Stimulated activated CD4-positive, alpha-beta T cell treated with anti-CD3 and anti-CD28 coated beads, Interleukin-1b, Interleukin-23, amount 100 ng/mL, for 4 hours (primary cell): Measurements from ENCODE around the gene MRPS11.
"Not testable (repeated sequence)": the region's sequence is repeated elsewhere in the genome, so short reads cannot be mapped to it uniquely, and the experiment has no call there.

Source experiments
- DNase-seq, 2 donors: peaks; one replicate each; pipeline ENCODE4 v3.0.0-alpha.2; 2020; ENCODE audit warnings: low read depth in 2 of 2

The MRPS11 gene

GRCh38 chr15:88467073-88467934 is at the start of gene MRPS11, which contains the start of gene MRPL46:
Gene MRPS11, plus strand, starts transcription at chr15:88467708. Its CDS starts 10 bp downstream, at chr15:88467718.
Gene MRPL46, minus strand, starts transcription at chr15:88467388. Its CDS starts 11 bp downstream, at chr15:88467377.
- DNase-seq: peak; percentile 86 to 89

GRCh38 chr15:88419830-88420229 is 47.7 kb upstream of the MRPS11 start:
- no peak for DNase-seq

- no peak for DNase-seq
Observed at GRCh38 chr15:88423331-88423730, 44.2 kb upstream of the MRPS11 start.

- DNase-seq: no peak
Observed at GRCh38 chr15:88426304-88426703, 41.2 kb upstream of the MRPS11 start.

DNA sequence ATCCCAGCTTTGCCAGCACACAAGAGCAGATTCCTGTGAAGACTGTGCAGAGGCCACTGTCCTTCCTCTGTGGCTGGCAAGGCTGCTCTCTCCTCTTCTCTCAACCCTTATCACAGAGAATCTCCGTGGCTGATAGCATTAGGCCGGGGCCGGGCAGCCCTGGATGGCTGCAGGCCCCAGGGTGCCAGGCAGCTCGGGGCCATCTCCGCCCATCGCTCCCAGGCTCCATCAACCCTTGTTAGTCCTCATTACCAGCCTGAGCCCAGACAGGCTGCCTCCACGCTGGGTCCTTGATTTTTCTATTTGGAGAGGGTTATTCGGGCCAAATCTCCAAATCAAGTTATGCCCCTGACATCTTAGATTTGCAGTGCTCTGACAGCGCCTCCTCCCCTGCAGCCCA is 39.5 kb upstream of the MRPS11 start:
- DNase-seq: no peak

DNA sequence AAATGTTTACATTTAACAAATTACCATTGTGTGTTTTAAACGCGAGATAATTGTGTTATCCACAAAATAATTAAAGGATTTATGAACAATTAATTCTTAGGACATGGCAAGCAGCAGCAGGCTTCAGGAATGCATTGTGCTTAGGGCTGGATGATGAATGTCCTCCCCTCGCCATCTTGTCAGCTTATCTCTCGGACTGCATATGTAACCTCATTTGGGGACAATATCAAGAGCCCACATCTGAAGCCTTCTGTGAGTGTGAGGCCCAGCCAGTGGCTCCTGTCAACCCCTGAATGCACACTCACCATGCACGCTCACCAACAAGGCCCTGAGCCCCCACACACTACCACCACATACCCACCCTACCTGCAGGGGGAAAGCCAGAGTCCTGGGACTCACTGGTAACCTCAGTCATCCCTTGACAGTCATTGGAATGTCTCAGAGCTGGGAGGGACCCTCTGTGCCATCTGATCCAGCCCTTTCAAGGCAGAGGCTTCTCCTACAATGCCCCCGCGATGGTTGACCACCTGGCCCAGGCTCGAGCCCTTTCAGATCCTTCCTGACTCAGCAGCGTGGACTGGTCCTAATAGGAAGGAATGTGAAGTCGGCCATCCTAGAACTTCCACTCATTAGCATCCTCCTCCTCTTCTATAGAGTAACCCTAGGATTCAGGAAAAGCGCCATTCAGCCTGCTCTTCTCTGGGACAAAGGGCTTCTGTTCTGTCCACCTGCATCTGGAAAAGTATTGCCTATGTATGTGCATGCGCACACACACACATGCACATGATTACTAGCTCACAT is 38.5 kb upstream of the MRPS11 start:
- DNase-seq: no peak

DNA sequence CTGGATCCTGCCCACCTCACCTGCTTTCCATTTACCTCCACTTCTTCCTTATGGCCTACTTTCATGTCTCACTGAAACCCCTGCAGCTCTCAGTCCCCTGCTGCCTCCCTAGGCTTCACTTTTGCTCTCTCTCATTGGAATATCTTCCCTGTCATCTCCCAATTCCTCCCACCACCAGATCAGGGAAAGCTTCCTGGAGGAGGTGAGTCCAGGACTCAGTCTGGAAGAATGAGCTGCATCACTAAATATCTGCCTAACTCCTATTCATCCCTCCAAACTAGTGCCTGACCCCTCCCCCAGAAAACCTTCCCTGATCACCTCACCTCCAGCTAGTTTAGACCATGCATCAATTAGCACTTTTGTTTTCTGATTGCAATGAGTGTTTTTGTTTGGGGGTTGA is 37.5 kb upstream of the MRPS11 start:
- no peak for DNase-seq

DNA sequence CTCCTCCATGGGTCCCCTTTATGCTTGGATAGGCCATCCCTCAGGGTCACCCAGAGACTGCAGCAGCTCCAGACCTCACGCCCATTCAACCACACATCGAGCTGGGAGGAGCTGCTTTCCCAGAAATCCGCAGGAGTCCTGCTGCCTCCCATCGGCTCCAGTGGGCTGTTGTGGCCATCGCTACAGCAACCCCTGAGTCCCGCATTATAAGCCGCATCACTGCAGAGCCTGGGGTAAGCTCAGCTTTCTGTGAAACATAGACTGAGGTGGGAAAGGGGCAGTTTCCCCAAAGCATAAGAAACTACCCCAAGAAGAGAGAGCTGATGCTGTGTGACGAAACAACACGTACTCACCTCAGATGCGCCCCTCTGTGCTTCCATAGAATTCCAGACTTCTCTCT is 36.1 kb upstream of the MRPS11 start:
- DNase-seq: no peak

GRCh38 chr15:88433046-88433685 is 34.3 kb upstream of the MRPS11 start:
- no peak for DNase-seq

DNA sequence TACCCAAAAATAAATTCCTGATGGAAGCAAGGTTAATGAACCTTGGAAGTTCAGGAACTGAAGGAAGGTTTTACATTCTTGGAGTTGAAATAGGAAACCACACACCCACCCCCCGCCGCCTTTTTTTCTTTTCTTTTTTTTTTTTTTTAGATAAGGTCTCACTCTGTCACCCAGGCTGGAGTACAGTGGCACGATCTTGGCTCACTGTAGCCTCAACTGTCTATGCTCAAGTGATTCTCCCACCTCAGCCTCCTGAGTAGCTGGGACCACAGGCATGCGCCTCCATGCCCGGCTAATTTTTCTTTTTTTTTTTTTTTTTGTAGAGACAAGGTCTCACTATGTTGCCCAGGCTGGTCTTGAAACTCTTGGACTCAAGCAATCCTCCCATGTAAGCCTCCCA is 33.4 kb upstream of the MRPS11 start:
- not testable (repeated sequence) for DNase-seq

- DNase-seq: no peak
Observed at GRCh38 chr15:88438181-88438580, 29.3 kb upstream of the MRPS11 start.

- DNase-seq: no peak
Observed at GRCh38 chr15:88440021-88440420, 27.5 kb upstream of the MRPS11 start.

GRCh38 chr15:88441076-88441730 is 26.3 kb upstream of the MRPS11 start:
- DNase-seq: no peak

GRCh38 chr15:88447206-88447605 is 20.3 kb upstream of the MRPS11 start:
- no peak for DNase-seq

GRCh38 chr15:88447741-88448140 is 19.8 kb upstream of the MRPS11 start:
- DNase-seq: no peak

GRCh38 chr15:88448991-88449461 is 18.5 kb upstream of the MRPS11 start:
- no peak for DNase-seq

GRCh38 chr15:88449581-88449980 is 17.9 kb upstream of the MRPS11 start:
- DNase-seq: no peak

DNA sequence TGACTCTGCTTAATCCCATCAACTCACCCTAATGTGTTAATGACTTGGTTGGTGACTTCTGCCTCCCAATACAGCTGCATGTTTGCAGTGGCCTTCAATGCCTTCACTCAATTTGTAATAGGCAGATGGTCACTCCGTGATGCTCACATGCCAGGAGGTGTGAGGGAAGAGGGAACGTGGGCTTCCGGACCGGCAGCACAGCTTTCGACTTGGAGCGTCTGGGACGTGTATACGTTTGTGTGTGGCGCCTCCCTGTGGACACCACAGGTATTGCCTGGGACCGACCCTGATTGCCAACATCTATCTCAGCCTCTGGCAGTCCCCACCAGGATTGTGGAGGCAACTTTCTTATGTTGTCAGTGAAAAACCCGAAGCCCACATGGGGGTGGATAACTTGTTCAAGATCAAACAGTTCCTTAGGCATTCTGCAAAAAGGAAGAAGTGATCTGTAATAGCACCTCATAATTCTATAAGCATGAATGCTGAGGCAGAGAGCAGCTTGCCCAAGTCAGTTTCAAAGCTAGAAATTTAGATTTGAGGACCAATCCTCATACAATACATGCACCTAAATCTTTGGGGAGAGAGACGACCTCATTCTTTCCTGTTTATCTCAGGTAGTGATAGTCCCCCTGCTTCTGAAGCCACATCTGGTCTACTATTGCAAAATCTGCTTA is 17.2 kb upstream of the MRPS11 start:
- peak; percentile 19 to 56 for DNase-seq

DNA sequence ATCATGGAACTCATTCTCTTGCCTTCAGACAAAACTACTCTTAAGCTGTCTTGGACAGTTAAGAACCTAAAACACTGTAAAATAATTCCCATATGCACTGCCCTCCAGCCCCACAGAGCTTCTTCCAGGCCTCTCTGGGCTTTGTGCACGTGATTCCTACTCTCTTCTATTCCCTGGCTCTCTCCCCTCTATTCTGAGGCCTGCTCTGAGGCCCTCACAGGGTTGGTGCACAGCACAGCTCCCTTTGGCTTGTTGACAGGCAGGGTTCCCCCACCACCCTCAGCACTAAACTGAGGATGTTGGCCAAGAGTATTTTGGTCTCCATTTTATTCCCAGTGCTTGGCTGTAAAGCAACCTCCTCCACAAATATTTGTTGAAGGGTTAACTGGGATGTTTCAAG is 13.9 kb upstream of the MRPS11 start:
- DNase-seq: no peak

GRCh38 chr15:88454236-88454635 is 13.3 kb upstream of the MRPS11 start:
- no peak for DNase-seq
